Colonic mucosa (tissue), 4 donors: ENCODE measurements around the gene CRYGS. TPM values are rescaled to one million over a fixed set of nuclear protein-coding genes. Genes with fewer than 3 reads are reported as not detected.

Source experiments
- DNase-seq: peaks from one replicate; pipeline ENCODE4 v3.0.0-alpha.2; 2020
- H3K27ac ChIP-seq: fragments of 200-600 bp; one replicate; pipeline ENCODE4 v1.8.0; 2021
- H3K27me3 ChIP-seq: fragments of 200-600 bp; one replicate; pipeline ENCODE4 v1.8.0; 2021
- H3K36me3 ChIP-seq: fragments of 200-600 bp; one replicate; pipeline ENCODE4 v1.8.0; 2021
- H3K4me1 ChIP-seq: fragments of 200-600 bp; one replicate; pipeline ENCODE4 v1.8.0; 2021; ENCODE audit warnings: mild to moderate bottlenecking
- H3K4me3 ChIP-seq: fragments of 200-600 bp; one replicate; pipeline ENCODE4 v1.8.0; 2021
- H3K9ac ChIP-seq, 2 donors: one replicate each; pipeline ENCODE4 v1.7.0; 2013; ENCODE audit warnings: control low read depth in 2 of 2, low read depth in 2 of 2, low read length in 2 of 2
- H3K9me3 ChIP-seq: fragments of 200-600 bp; one replicate; pipeline ENCODE4 v1.8.0; 2021
- intact Hi-C: fragments of 100-400 bp; cut with DNase I; formaldehyde crosslinking; loops from one replicate; pipeline ENCODE4 v1.14.1; 2022
- total RNA-seq, 2 donors: library from RNA; stranded (reverse); fragmentation: NEBNext Ultra II Directional in 1 of 2; extraction: Animal tissue kit (Norgen Biotek cat#: 25700) in 1 of 2; gene quantifications; one replicate each; pipeline ENCODE4 v1.2.1, GENCODE V29; 2021
- TF ChIP-seq, protein P1 (sequence below): fragments of 200-600 bp; IDR thresholded peaks from one replicate; pipeline ENCODE4 v1.8.0; 2022; ENCODE audit warnings: antibody characterized with exemption, mild to moderate bottlenecking
- donor health status: healthy.
- donor health status: DM: no; HTN: no; CAD: no.
- donor health status: DM: no; HTN: no; CAD: no.

Gene CRYGS
- total RNA-seq, 2 donors from 2014 or later: 2.3 to 2.6 TPM

DNA sequence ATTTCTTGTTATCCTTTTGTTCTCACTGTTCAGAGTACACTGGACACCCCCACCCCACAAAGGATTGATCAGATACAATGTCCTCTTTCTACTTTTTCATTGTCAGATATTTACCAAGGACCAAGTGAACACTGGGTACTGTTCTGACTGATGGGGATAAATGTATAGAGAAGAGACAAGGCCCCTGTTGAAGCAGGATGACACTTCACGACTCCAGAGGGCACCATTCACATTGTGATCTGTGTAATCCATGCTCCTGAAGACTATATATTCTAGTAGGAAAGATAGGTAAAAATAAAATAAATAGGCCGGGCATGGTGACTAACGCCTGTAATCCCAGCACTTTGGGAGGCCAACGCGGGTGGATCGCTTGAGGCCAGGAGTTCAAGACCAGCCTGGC is 7.2 kb upstream of the CRYGS start:
- Histone ChIP-seq H3K9ac (no peak overlapping the region), H3K27me3 (no peaks in the 10 kb centered on the region), H3K4me1 (no peaks in the 10 kb centered on the region), H3K4me3 (no peak overlapping the region), H3K36me3 (no peaks in the 10 kb centered on the region), H3K9me3 (no peaks in the 10 kb centered on the region), H3K27ac (no peak overlapping the region)
- TF ChIP-seq, protein P1, sequence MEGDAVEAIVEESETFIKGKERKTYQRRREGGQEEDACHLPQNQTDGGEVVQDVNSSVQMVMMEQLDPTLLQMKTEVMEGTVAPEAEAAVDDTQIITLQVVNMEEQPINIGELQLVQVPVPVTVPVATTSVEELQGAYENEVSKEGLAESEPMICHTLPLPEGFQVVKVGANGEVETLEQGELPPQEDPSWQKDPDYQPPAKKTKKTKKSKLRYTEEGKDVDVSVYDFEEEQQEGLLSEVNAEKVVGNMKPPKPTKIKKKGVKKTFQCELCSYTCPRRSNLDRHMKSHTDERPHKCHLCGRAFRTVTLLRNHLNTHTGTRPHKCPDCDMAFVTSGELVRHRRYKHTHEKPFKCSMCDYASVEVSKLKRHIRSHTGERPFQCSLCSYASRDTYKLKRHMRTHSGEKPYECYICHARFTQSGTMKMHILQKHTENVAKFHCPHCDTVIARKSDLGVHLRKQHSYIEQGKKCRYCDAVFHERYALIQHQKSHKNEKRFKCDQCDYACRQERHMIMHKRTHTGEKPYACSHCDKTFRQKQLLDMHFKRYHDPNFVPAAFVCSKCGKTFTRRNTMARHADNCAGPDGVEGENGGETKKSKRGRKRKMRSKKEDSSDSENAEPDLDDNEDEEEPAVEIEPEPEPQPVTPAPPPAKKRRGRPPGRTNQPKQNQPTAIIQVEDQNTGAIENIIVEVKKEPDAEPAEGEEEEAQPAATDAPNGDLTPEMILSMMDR: no peak
- intact Hi-C loops: no loop called here
- DNase-seq: no peak

DNA sequence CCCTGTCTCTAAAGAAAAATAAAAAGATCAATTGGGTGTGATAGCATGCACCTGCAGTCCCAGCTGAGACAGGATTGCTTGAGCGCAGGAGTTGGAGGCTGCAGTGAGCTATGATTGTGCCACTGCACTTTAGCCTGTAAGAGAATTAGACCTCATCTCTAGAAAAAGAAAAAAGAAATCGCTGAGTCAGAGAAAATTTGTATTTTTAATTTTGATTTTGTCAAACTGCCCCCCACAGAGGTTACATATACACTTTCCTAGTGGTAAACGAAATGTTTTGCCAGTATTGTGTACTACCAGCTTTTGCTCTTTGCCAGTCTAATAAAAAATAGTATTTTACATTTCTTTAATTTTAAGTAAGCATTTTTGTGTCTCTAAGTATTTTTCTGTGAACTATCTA is 5.3 kb upstream of the CRYGS start:
- H3K27me3 ChIP-seq: no peaks in the 10 kb centered on the region
- H3K27ac ChIP-seq: no peak overlapping the region
- intact Hi-C loops: no loop called here
- no peaks in the 10 kb centered on the region for H3K36me3 ChIP-seq
- H3K9me3 ChIP-seq: no peaks in the 10 kb centered on the region
- H3K4me3 ChIP-seq: no peak overlapping the region
- H3K4me1 ChIP-seq: no peaks in the 10 kb centered on the region
- H3K9ac ChIP-seq: no peak overlapping the region
- no peak for DNase-seq
- TF ChIP-seq, protein P1: no peak

DNA sequence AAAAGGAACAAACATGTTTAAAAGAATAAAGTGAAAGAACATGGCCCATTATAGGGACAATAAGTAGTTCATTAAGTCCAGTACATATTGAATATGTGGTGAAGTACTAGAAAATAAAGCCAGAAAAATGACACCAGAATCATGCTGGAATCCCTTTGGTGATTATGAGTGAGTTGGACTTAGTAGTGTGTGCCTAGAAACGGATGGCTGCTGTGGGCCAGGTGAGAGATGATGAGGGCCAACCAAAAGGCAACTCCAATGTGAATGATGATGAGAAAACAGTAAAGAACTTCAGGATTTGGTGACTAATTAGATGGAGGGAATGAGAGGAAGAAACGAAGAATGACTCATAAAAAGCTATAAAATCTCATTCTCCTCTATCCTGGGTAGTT is 3.3 kb downstream of the CRYGS start:
- Histone ChIP-seq H3K9me3 (no peaks in the 10 kb centered on the region), H3K4me3 (no peak overlapping the region), H3K9ac (no peak overlapping the region), H3K4me1 (no peaks in the 10 kb centered on the region), H3K27me3 (no peaks in the 10 kb centered on the region), H3K27ac (no peak overlapping the region), H3K36me3 (no peaks in the 10 kb centered on the region)
- TF ChIP-seq, protein P1: no peak
- intact Hi-C loops: loop anchor here (2.0 kb wide), 1 partner anchor 280 kb away; no protein-coding TSS in a partner anchor
- no peak for DNase-seq

DNA sequence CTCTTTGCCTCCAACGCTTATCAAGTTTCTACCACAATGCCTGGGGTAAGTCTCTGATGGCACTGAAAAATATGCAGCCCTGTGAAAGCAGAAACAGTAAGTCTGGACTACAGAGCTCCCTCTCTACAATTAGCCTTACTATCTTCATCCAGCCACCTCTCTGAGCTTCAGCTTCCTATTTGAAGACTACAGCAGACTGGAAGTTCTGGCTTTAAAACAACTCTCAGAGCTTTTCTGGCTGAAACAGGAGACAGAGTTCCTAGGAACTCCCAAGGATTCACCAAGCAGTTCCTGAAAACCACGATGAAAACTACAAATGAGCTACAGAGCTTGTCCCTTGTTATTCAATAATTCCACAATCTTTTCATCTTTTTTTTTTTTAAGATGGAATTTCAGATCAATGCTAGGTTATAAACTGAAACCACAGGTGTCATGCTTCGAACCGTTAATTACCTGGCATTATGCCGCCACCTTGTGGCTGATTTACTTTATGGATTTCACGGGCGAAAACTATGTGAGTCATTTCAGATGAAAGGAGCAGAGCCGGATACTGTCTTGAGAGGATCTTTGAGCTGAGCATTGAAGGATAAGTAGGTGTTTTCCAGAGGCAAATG is 3.9 kb downstream of the CRYGS start:
- Histone ChIP-seq H3K9ac (no peak overlapping the region), H3K27ac (no peak overlapping the region), H3K27me3 (no peaks in the 10 kb centered on the region), H3K36me3 (no peaks in the 10 kb centered on the region), H3K4me1 (no peaks in the 10 kb centered on the region), H3K4me3 (no peak overlapping the region), H3K9me3 (no peaks in the 10 kb centered on the region)
- intact Hi-C loops: loop anchor here (2.0 kb wide), 1 partner anchor 280 kb away; no protein-coding TSS in a partner anchor
- TF ChIP-seq, protein P1: peak; percentile 74
- peak; percentile 81 for DNase-seq

DNA sequence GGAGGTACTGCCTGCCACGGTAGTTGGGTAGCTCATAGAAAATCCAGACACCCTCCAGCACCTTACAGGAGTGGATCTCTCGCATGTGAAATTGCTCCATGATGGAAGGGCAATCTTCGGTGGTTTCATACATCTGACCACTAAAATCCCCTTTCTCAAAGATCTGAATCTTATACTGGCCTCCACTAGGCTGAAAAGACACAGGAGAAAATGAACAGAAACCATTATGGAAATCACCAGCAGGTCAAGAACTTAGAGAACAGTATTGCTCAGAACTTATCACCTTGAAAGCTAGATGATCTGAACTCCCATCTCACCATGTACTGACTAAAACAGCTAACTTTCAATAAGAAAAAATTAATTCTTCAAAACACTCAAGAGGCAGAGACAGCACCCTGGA is 5.4 kb downstream of the CRYGS start:
- intact Hi-C loops: loop anchor here (5.0 kb wide), 1 partner anchor 556 kb away; no protein-coding TSS in a partner anchor
- H3K4me3 ChIP-seq: no peak overlapping the region
- no peak for DNase-seq
- no peaks in the 10 kb centered on the region for H3K9me3 ChIP-seq
- TF ChIP-seq, protein P1: no peak
- no peak overlapping the region for H3K27ac ChIP-seq
- H3K36me3 ChIP-seq: no peaks in the 10 kb centered on the region
- no peaks in the 10 kb centered on the region for H3K4me1 ChIP-seq
- no peaks in the 10 kb centered on the region for H3K27me3 ChIP-seq
- no peak overlapping the region for H3K9ac ChIP-seq
